LHCN-M2 (cell line): Measurements from ENCODE around the gene MARVELD2. TPM values are rescaled to one million over a fixed set of nuclear protein-coding genes. Genes with fewer than 3 reads are reported as not detected.
"Not testable (repeated sequence)": the region's sequence is repeated elsewhere in the genome, so short reads cannot be mapped to it uniquely, and the experiment has no call there.

Experiments
- DNase-seq: peaks from one replicate; pipeline ENCODE4 v3.0.0-alpha.2; 2012; ENCODE audit warnings: low read depth
- polyA plus RNA-seq: library from polyadenylated mRNA; unstranded; fragments of >200 nt; gene quantifications from one replicate; pipeline ENCODE4 v1.2.1, GENCODE V29; 2012; ENCODE audit warnings: missing spikeins
- total RNA-seq: library from RNA; depleted of rRNA; stranded (reverse); fragments of >200 nt; gene quantifications from 2 replicates; pipeline ENCODE4 v1.2.3, GENCODE V29; 2014; rRNA removed

MARVELD2 gene
- 0.26 TPM in 1 of 2 replicates, not detected in the other for total RNA-seq
- not detected for polyA plus RNA-seq

- no peak for DNase-seq
Measured at GRCh38 chr5:69414885-69415583, at the start of gene MARVELD2. Gene MARVELD2, plus strand, starts transcription at chr5:69415116. Its CDS starts 4,270 bp downstream, at chr5:69419386.

- DNase-seq: no peak
Measured at GRCh38 chr5:69367697-69368279, 47.1 kb upstream of the MARVELD2 start.

GRCh38 chr5:69368458-69369339, 46.2 kb upstream of the MARVELD2 start:
- no peak for DNase-seq

GRCh38 chr5:69369340-69370121, 45.4 kb upstream of the MARVELD2 start, which contains the start of the genes AK6, RAD17 and TAF9:
Gene AK6, minus strand, starts transcription at chr5:69369520. Its CDS starts 30 bp downstream, at chr5:69369490.
Gene RAD17, plus strand, starts transcription at chr5:69369818. Its CDS starts 2,391 bp downstream, at chr5:69372209.
Gene TAF9, minus strand, starts transcription at chr5:69369520. Its CDS starts 3,783 bp downstream, at chr5:69365737.
- peak; percentile 89 for DNase-seq

GRCh38 chr5:69370335-69370734, 44.6 kb upstream of the MARVELD2 start:
- DNase-seq: not testable (repeated sequence)

GRCh38 chr5:69372394-69372793, 42.5 kb upstream of the MARVELD2 start:
- DNase-seq: no peak

- DNase-seq: no peak
Measured at GRCh38 chr5:69374911-69375446, 39.9 kb upstream of the MARVELD2 start.

GRCh38 chr5:69378376-69378775, 36.5 kb upstream of the MARVELD2 start:
- no peak for DNase-seq

GRCh38 chr5:69404659-69405330, 10.1 kb upstream of the MARVELD2 start:
- DNase-seq: no peak

- DNase-seq: no peak
Measured at GRCh38 chr5:69415584-69415958, 655 bp downstream of the MARVELD2 start.

GRCh38 chr5:69416180-69416579, 1.3 kb downstream of the MARVELD2 start:
- DNase-seq: no peak

GRCh38 chr5:69416699-69417098, 1.8 kb downstream of the MARVELD2 start:
- DNase-seq: no peak

- no peak for DNase-seq
Measured at GRCh38 chr5:69418554-69418953, 3.6 kb downstream of the MARVELD2 start.

GRCh38 chr5:69431424-69432303, 16.7 kb downstream of the MARVELD2 start:
- DNase-seq: no peak

GRCh38 chr5:69432412-69433206, 17.7 kb downstream of the MARVELD2 start:
- no peak for DNase-seq

- peak; percentile 21 for DNase-seq
Measured at GRCh38 chr5:69435276-69435884, 20.5 kb downstream of the MARVELD2 start.

GRCh38 chr5:69444127-69444754, 29.3 kb downstream of the MARVELD2 start:
- no peak for DNase-seq
